Trophoblast cell (in vitro differentiated cells and primary cell): ENCODE results near the gene PHF21A.

Experiments
- DNase-seq, 2 donors: peaks; one replicate each; pipeline ENCODE4 v3.0.0-alpha.2; 2016
- H2AFZ ChIP-seq: 2 replicates; pipeline ENCODE4 v1.6.1; 2013; ENCODE audit warnings: low read length, moderate library complexity, mild to moderate bottlenecking; ENCODE audit not compliant: insufficient read depth, poor library complexity
- H2AK5ac ChIP-seq: 2 replicates; pipeline ENCODE4 v1.6.1; 2013; ENCODE audit warnings: mild to moderate bottlenecking, low read length
- H2BK120ac ChIP-seq: 2 replicates; pipeline ENCODE4 v1.6.1; 2013; ENCODE audit warnings: low read length, mild to moderate bottlenecking, moderate library complexity; ENCODE audit not compliant: insufficient read depth, poor library complexity
- H2BK12ac ChIP-seq: 2 replicates; pipeline ENCODE4 v1.6.1; 2013; ENCODE audit warnings: mild to moderate bottlenecking, low read length, moderate library complexity
- H2BK5ac ChIP-seq: 2 replicates; pipeline ENCODE4 v1.6.1; 2013; ENCODE audit warnings: low read length, low read depth, moderate library complexity, mild to moderate bottlenecking; ENCODE audit not compliant: poor library complexity
- H3K14ac ChIP-seq: 2 replicates; pipeline ENCODE4 v1.6.1; 2013; ENCODE audit warnings: mild to moderate bottlenecking, low read length
- H3K18ac ChIP-seq: 2 replicates; pipeline ENCODE4 v1.6.1; 2013; ENCODE audit warnings: mild to moderate bottlenecking, low read length
- H3K23ac ChIP-seq: 2 replicates; pipeline ENCODE4 v1.6.1; 2013; ENCODE audit warnings: low read length
- H3K27ac ChIP-seq: 2 replicates; pipeline ENCODE4 v1.5.1; 2013; ENCODE audit warnings: low read depth, mild to moderate bottlenecking, inconsistent platforms, low read length, moderate library complexity
- H3K27me3 ChIP-seq: 2 replicates; pipeline ENCODE4 v1.6.1; 2013; ENCODE audit warnings: inconsistent platforms, mild to moderate bottlenecking, low read length, moderate library complexity; ENCODE audit not compliant: insufficient read depth
- H3K36me3 ChIP-seq, 2 experiments: 1 replicate in 1 of 2; 2 replicates in 1 of 2; pipeline ENCODE4 v1.6.1; 2013; ENCODE audit warnings: low read length in 2 of 2, mild to moderate bottlenecking in 2 of 2, moderate library complexity in 1 of 2; ENCODE audit not compliant: insufficient read depth in 2 of 2, control insufficient read depth in 1 of 2
- H3K4ac ChIP-seq: 2 replicates; pipeline ENCODE4 v1.6.1; 2013; ENCODE audit warnings: low read depth, mild to moderate bottlenecking, low read length, moderate library complexity
- H3K4me1 ChIP-seq, 2 experiments: 1 replicate in 1 of 2; 2 replicates in 1 of 2; pipeline ENCODE4 v1.6.1; 2013; ENCODE audit warnings: low read length in 2 of 2, mild to moderate bottlenecking in 2 of 2, moderate library complexity in 1 of 2; ENCODE audit not compliant: insufficient read depth in 2 of 2, control insufficient read depth in 1 of 2
- H3K4me2 ChIP-seq: 2 replicates; pipeline ENCODE4 v1.6.1; 2013; ENCODE audit warnings: inconsistent platforms, mild to moderate bottlenecking, low read length, moderate library complexity
- H3K4me3 ChIP-seq: 2 replicates; pipeline ENCODE4 v1.5.1; 2013; ENCODE audit warnings: mild to moderate bottlenecking, low read depth, low read length, inconsistent platforms
- H3K79me1 ChIP-seq: one replicate; pipeline ENCODE4 v1.6.1; 2013; ENCODE audit warnings: low read length
- H3K79me2 ChIP-seq: 2 replicates; pipeline ENCODE4 v1.6.1; 2013; ENCODE audit warnings: low read length, mild to moderate bottlenecking; ENCODE audit not compliant: control insufficient read depth, insufficient read depth, poor library complexity
- H3K9ac ChIP-seq: 2 replicates; pipeline ENCODE4 v1.6.1; 2013; ENCODE audit warnings: mild to moderate bottlenecking, low read length
- H3K9me3 ChIP-seq: 2 replicates; pipeline ENCODE4 v1.6.1; 2013; ENCODE audit warnings: low read depth, mild to moderate bottlenecking, control low read depth, inconsistent platforms, low read length; ENCODE audit not compliant: insufficient read depth
- H4K12ac ChIP-seq: 2 replicates; pipeline ENCODE4 v1.6.1; 2013; ENCODE audit warnings: low read depth, mild to moderate bottlenecking, low read length, moderate library complexity
- H4K8ac ChIP-seq: 2 replicates; pipeline ENCODE4 v1.6.1; 2013; ENCODE audit warnings: low read depth, mild to moderate bottlenecking, low read length, moderate library complexity
- H4K91ac ChIP-seq: one replicate; pipeline ENCODE4 v1.6.1; 2013; ENCODE audit warnings: low read depth, mild to moderate bottlenecking, low read length, moderate library complexity
- WGBS: extraction: QIAGEN DNeasy Blood & Tissue Kit; methylation state at CpG from one replicate; pipeline ENCODE4 v1.1.7; 2013; ENCODE audit warnings: missing lambda C conversion rate; ENCODE audit not compliant: insufficient read length, insufficient coverage; ENCODE audit errors: extremely low coverage; 5-methylcytosine and 5-hydroxymethylcytosine counted together

Gene PHF21A

DNA sequence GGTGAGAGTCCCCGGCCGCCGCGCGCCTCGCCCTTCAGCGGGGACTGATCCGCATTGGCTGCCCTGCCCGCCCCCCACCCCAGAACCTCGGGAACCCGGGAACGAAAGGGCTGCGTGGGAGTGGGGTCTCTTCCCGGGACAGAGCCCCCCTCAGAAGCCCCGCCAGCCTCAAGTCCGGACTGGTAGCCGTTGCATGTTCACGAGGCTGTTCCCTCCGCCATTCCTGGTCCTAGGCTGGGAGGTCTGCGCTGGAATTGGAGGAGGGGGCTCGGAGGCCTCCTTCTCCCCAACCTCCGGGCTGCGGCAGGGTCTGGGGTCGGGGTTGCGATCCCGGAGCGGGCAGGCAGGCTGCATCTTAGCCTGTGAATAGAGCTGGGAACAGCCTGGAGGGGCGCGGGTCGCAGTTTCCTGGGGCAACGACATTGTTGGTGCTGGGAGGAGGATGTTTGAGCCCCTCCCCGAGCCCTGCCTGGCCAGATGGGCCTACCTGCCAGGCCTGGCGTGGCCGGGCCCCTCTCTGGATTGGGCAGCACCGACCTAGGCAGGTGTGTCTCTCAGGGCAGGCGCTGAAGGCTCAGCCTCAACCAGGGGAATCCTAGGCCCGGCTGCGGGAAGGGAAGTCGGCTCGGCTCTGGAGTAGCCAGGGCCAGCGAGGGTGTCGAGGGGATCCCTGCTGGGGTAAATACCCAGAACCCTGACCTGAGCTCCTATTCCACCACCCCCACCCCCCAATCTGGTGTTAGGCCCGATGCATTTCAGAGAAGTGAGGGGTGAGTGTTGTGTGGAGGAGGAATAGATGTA is 235.1 kb downstream of the PHF21A start:
- H2BK12ac ChIP-seq = no peak overlapping the region
- H2BK5ac ChIP-seq = no peak overlapping the region
- H3K27ac ChIP-seq = no peak overlapping the region
- no peak overlapping the region for H2AK5ac ChIP-seq
- H3K27me3 ChIP-seq = peaks cover 9% of the 10 kb centered on the region
- no peak overlapping the region for H2AFZ ChIP-seq
- H3K36me3 ChIP-seq = peaks cover 1 to 7% of the 10 kb centered on the region in 2 experiments
- H3K9me3 ChIP-seq = peaks cover 4% of the 10 kb centered on the region
- H3K9ac ChIP-seq = no peak overlapping the region
- H3K4me1 ChIP-seq = peaks cover 4 to 7% of the 10 kb centered on the region in 2 experiments
- no peak overlapping the region for H3K23ac ChIP-seq
- H2BK120ac ChIP-seq = no peak overlapping the region
- H3K4me3 ChIP-seq = peak overlapping the region; percentile 74
- no peak overlapping the region for H4K91ac ChIP-seq
- no peaks in the 10 kb centered on the region for H3K79me1 ChIP-seq
- H3K79me2 ChIP-seq = no peaks in the 10 kb centered on the region
- no peak for DNase-seq
- peak overlapping the region; percentile 90 for H3K4me2 ChIP-seq
- H3K14ac ChIP-seq = no peak overlapping the region
- H3K18ac ChIP-seq = no peak overlapping the region
- no CpG with 5 or more reads among the region's 43 CpGs for WGBS
- no peak overlapping the region for H4K8ac ChIP-seq
- no peak overlapping the region for H3K4ac ChIP-seq
- no peak overlapping the region for H4K12ac ChIP-seq

DNA sequence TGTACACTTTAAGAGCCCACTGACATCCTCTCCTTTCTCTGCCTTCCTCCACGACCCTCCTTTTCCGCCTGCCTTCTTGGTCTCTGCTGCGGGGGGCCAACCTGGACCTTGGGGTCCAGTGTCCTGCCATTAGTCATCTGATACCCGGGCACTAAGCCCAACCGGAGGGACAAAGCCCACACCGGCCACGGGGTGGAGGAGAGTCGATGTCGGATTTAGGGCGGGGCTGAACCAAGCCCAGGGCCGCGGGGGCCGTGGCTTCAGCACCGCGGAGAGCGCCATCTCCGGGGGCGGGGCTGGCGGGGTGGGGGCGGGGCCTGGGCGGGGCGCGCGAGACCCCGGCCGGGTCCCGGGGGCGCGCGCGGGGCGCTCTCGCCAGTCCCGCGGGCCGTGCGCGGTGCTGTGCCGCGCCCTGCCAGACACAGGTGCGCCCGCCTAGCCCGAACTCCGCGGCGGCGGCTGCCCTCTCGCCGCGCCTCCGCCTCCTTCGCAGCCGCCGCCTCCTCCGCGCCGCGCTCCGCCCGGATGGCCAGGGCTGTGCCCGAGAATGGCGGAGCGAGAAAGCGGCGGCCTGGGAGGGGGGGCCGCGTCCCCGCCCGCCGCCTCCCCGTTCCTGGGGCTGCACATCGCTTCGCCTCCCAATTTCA is 235.9 kb downstream of the PHF21A start, which contains the start of gene MAPK8IP1:
Gene MAPK8IP1, plus strand, starts transcription at position 378 of the 647 bp plus-strand sequence. Its CDS starts 170 bp downstream, at position 548.
- WGBS = no CpG with 5 or more reads among the region's 73 CpGs

DNA sequence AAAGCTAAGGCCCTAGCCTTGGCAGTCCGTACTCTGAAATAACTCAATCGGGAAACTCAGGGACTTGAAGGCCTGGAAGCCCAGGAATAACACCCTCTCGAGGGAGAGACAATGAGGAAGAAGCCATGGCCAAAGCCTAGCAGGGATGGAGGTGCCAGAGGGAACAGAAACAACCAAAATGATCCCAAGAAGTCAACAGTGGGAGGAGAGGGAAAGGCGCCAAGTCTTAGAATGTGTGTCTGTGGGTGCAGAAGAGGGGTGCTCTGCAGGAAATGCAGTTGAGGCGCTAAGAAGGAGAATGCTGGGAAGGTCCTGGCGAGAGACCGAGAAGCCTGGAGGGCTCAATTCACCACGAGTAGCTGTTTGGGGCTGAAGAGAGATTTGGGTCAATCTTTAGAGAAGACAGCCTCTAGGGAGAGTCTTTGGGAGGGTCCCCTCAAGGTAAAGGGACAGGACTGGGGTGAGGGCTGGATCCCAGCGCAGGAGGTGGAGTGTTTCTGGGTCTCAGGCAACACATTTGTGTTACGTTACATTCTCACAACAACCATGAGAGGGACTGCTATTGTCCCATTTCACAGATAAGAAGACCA is 236.6 kb downstream of the PHF21A start:
- H2BK5ac ChIP-seq = no peak overlapping the region
- no peak overlapping the region for H4K12ac ChIP-seq
- no peak overlapping the region for H3K4ac ChIP-seq
- H3K36me3 ChIP-seq = peaks cover 4 to 14% of the 10 kb centered on the region in 2 experiments
- no peak overlapping the region for H2AK5ac ChIP-seq
- H3K79me2 ChIP-seq = no peaks in the 10 kb centered on the region
- peaks cover 2% of the 10 kb centered on the region for H3K9me3 ChIP-seq
- no peak overlapping the region for H2BK120ac ChIP-seq
- peaks cover 4 to 7% of the 10 kb centered on the region in 2 experiments for H3K4me1 ChIP-seq
- peaks cover 9% of the 10 kb centered on the region for H3K27me3 ChIP-seq
- no peak overlapping the region for H2BK12ac ChIP-seq
- no peaks in the 10 kb centered on the region for H3K79me1 ChIP-seq
- H3K4me2 ChIP-seq = no peak overlapping the region
- H3K27ac ChIP-seq = no peak overlapping the region
- H4K8ac ChIP-seq = no peak overlapping the region
- DNase-seq = no peak
- no CpG with 5 or more reads among the region's 10 CpGs for WGBS
- H3K23ac ChIP-seq = no peak overlapping the region
- no peak overlapping the region for H3K18ac ChIP-seq
- no peak overlapping the region for H4K91ac ChIP-seq
- H3K9ac ChIP-seq = no peak overlapping the region
- no peak overlapping the region for H3K14ac ChIP-seq
- no peak overlapping the region for H2AFZ ChIP-seq
- H3K4me3 ChIP-seq = no peak overlapping the region

More for the DNA sequence above, 235.9 kb downstream of the PHF21A start, which contains the start of gene MAPK8IP1:
- H3K27me3 ChIP-seq = peaks cover 9% of the 10 kb centered on the region
- H3K23ac ChIP-seq = no peak within 1 kb of the TSS
- peaks cover 4 to 7% of the 10 kb centered on the region in 2 experiments for H3K4me1 ChIP-seq
- no peak within 1 kb of the TSS for H2AFZ ChIP-seq
- no peak within 1 kb of the TSS for H4K8ac ChIP-seq
- H3K4me2 ChIP-seq = peak within 1 kb of the TSS; percentile 90
- peak within 1 kb of the TSS; percentile 74 for H3K4me3 ChIP-seq
- DNase-seq = peak in 1 of 2 donors; percentile 57
- no peak within 1 kb of the TSS for H3K9ac ChIP-seq
- no peaks in the 10 kb centered on the region for H3K79me2 ChIP-seq
- H2BK120ac ChIP-seq = no peak within 1 kb of the TSS
- no peaks in the 10 kb centered on the region for H3K79me1 ChIP-seq
- H4K12ac ChIP-seq = no peak within 1 kb of the TSS
- H3K36me3 ChIP-seq = peaks cover 4 to 14% of the 10 kb centered on the region in 2 experiments
- H3K27ac ChIP-seq = no peak within 1 kb of the TSS
- no peak within 1 kb of the TSS for H2BK12ac ChIP-seq
- H3K9me3 ChIP-seq = peaks cover 2% of the 10 kb centered on the region
- H2AK5ac ChIP-seq = no peak within 1 kb of the TSS
- H4K91ac ChIP-seq = no peak within 1 kb of the TSS
- H3K18ac ChIP-seq = no peak within 1 kb of the TSS
- no peak within 1 kb of the TSS for H2BK5ac ChIP-seq
- no peak within 1 kb of the TSS for H3K4ac ChIP-seq
- H3K14ac ChIP-seq = no peak within 1 kb of the TSS
